PFSK-1 (cell line): ENCODE data around the gene PHF20.

Source experiments
- POLR2AphosphoS5 ChIP-seq: IDR thresholded peaks from 2 replicates; pipeline ENCODE4 v1.6.1; 2012; ENCODE audit warnings: low read depth, mild to moderate bottlenecking, control low read depth, low read length, moderate library complexity
- TAF1 ChIP-seq: IDR thresholded peaks from 2 replicates; pipeline ENCODE4 v1.6.1; 2012; ENCODE audit warnings: low read length, control low read depth, borderline replicate concordance; ENCODE audit not compliant: insufficient read depth

DNA sequence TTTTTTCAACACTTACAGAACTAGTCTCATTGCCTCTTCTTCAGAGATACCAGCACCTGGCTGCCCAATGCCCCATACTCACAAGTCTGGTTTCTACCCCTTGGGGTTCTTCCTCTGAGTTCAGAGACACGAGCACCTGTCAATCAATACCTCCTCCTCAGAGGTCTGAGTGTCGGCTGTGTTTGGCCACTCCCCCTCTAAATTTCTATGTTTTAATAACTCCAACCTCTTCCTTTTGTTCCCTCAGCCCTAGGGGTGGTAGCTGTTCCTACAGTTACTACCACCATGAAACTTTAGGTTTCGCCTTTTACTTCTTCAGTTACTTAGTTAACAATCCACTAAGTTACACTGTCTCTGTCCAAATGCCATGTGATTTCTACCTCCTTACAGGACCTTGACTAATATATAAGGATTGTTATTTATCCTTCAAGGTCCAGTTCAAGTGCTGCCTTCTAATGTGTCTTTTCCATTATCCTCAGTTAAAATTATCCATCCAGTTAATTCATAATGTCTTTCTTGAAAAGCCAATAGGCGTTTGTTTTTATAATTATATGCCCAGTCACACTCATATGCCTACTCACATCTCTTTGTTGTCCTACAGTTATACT, 14.6 kb upstream of the PHF20 start:
- no peak for TF ChIP-seq POLR2AphosphoS5
- TF ChIP-seq TAF1 = no peak
